ENCODE results near the gene BCDIN3D.
A peak's percentile ranks its signal among the peaks of the same experiment; 100 is the strongest.

The BCDIN3D gene

GRCh38 chr12:49831717-49832116 lies 11.2 kb downstream of the BCDIN3D start:
- Histone ChIP-seq H3K36me3 (ENCODE audit: low read depth) (no peaks in the 10 kb centered on the region), H3K27me3 (ENCODE audit: insufficient read depth, poor library complexity, severe bottlenecking) (no peaks in the 10 kb centered on the region), H3K27ac (ENCODE audit: poor library complexity, severe bottlenecking) (no peak overlapping the region), H3K4me3 (ENCODE audit: severe bottlenecking) (no peak overlapping the region), H3K9me3 (ENCODE audit: severe bottlenecking) (no peaks in the 10 kb centered on the region), H3K4me1 (ENCODE audit: insufficient read depth, poor library complexity, severe bottlenecking) (peaks cover 12% of the 10 kb centered on the region)
- TF ChIP-seq CTCF (IDR thresholded peaks at IDR 0.05; ENCODE audit: poor library complexity, severe bottlenecking) = no peak
- no peak for DNase-seq (ENCODE audit: low spot score)
- no peak for ATAC-seq (ENCODE audit: low read depth)

DNA sequence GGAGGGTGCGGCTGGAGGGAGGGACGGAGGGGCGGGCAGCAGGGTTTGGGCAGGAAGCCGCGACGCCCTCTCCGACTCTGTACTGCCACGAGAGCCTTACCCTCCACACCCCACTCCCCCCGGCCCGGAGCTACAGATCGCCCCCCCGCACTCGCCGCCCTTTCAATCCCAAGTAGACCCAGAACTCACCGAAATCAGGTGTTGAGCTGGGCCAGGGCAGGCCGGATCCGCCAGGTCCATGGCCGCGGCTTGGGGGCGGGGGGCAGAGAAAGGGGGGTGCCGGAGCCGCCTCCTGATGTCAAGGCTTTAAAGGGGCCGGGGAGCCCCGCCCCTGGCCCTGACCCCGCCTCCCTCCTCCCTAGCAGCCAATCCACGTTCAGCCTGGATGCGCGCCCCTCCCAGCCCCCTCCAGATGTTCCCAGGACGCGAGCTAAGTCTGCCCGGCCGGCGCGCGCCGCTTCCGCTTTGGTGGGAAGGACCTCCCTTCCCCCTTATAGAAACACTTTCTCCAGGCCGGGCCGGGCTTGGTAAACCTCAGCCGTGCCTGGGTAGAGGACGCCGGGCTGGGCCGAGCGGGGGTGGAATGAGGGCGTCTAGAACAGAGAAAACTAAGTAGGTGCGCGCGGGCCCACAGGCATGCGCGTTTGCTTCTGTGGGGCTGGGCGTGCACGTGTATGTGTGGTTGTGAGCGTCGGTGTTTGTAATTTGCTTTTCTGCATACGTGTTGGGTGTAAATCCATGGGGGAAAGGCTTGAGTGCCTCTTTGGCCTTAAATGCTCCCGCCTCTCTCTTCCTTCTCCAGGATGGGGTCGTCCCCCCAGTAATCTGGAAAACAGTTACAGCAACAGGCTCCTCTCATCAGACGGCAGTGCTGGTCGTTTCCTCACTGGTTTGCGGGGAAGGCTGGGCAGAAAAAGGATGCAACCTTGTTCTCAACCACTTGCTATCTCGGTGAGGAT lies 14.5 kb downstream of the BCDIN3D start, which contains the start of gene NCKAP5L:
NCKAP5L (minus strand) TSS at position 281 of the 959 bp plus-strand sequence. CDS start 24,369 bp downstream, outside the sequence.
- DNase-seq (ENCODE audit: low spot score) (peak; percentile 94), ATAC-seq (ENCODE audit: low read depth) (peak; percentile 85)
- Histone ChIP-seq H3K27me3 (ENCODE audit: insufficient read depth, poor library complexity, severe bottlenecking) (no peaks in the 10 kb centered on the region), H3K4me1 (ENCODE audit: insufficient read depth, poor library complexity, severe bottlenecking) (peaks cover 23% of the 10 kb centered on the region), H3K27ac (ENCODE audit: poor library complexity, severe bottlenecking) (peak within 1 kb of the TSS; percentile 65), H3K4me3 (ENCODE audit: severe bottlenecking) (peak within 1 kb of the TSS; percentile 48), H3K9me3 (ENCODE audit: severe bottlenecking) (no peaks in the 10 kb centered on the region), H3K36me3 (ENCODE audit: low read depth) (no peaks in the 10 kb centered on the region)
- no peak for TF ChIP-seq CTCF (IDR thresholded peaks at IDR 0.05; ENCODE audit: poor library complexity, severe bottlenecking)

DNA sequence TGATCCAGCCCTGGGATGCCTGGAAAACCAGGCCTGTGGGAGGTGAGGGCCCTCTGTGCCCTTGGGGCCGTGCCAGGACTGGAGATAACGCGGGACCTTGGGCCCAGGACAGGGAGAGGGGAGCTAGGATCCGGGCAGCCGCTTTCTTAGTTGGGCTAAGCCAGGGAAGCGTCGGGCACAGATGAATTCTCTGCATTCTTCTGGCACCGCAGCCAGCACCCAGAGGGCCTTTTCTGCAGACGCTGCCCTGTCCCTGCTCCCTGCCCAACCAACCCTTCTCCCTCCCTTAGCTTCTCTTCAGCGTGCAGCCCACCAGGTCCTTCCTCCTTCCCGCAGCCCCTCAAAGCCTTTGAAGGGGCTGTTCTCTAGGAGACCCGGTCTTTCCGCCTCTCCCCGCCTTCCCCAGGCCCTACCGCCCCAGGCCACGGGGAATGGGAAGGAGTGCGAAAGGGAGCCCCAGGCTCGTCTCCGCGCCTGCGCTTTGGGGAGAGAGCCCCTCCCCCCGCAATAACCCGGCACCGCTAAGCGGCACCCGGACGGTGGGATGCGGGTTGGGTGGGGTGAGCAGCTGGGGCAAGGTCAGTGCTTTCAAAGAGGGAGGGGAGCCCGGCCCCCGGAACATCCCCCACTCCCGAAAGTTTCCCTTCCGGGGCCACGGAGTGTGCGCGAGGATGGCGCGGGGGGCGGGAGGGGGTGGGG lies 15.4 kb downstream of the BCDIN3D start:
- H3K27ac ChIP-seq (ENCODE audit: poor library complexity, severe bottlenecking) = peak overlapping the region; percentile 65
- H3K27me3 ChIP-seq (ENCODE audit: insufficient read depth, poor library complexity, severe bottlenecking) = no peaks in the 10 kb centered on the region
- TF ChIP-seq CTCF (IDR thresholded peaks at IDR 0.05; ENCODE audit: poor library complexity, severe bottlenecking) = no peak
- H3K4me3 ChIP-seq (ENCODE audit: severe bottlenecking) = peak overlapping the region; percentile 48
- no peaks in the 10 kb centered on the region for H3K36me3 ChIP-seq (ENCODE audit: low read depth)
- no peaks in the 10 kb centered on the region for H3K9me3 ChIP-seq (ENCODE audit: severe bottlenecking)
- H3K4me1 ChIP-seq (ENCODE audit: insufficient read depth, poor library complexity, severe bottlenecking) = peaks cover 17% of the 10 kb centered on the region
- peak; percentile 67 for DNase-seq (ENCODE audit: low spot score)
- peak; percentile 43 for ATAC-seq (ENCODE audit: low read depth)

- H3K27me3 ChIP-seq (ENCODE audit: insufficient read depth, poor library complexity, severe bottlenecking) = no peaks in the 10 kb centered on the region
- no peak for ATAC-seq (ENCODE audit: low read depth)
- peak overlapping the region; percentile 48 for H3K4me3 ChIP-seq (ENCODE audit: severe bottlenecking)
- DNase-seq (ENCODE audit: low spot score) = no peak
- no peak for TF ChIP-seq CTCF (IDR thresholded peaks at IDR 0.05; ENCODE audit: poor library complexity, severe bottlenecking)
- H3K27ac ChIP-seq (ENCODE audit: poor library complexity, severe bottlenecking) = peak overlapping the region; percentile 65
- no peaks in the 10 kb centered on the region; the same call in 1 of the 2 replicates for H3K36me3 ChIP-seq (ENCODE audit: low read depth)
- H3K9me3 ChIP-seq (ENCODE audit: severe bottlenecking) = no peaks in the 10 kb centered on the region
- peaks cover 17% of the 10 kb centered on the region for H3K4me1 ChIP-seq (ENCODE audit: insufficient read depth, poor library complexity, severe bottlenecking)
Measured at GRCh38 chr12:49827051-49827400, 15.9 kb downstream of the BCDIN3D start.
